HepG2 (cell line): ENCODE measurements around the gene LSM12. TPM values are rescaled to one million over a fixed set of nuclear protein-coding genes. Genes with fewer than 3 reads are reported as not detected.
A peak's percentile ranks its signal among the peaks of the same experiment; 100 is the strongest.

ENCODE experiments used
- DNMT1 ChIP-seq: sonication (generic); formaldehyde crosslinking; IDR thresholded peaks from 2 replicates; pipeline ENCODE4 v1.5.1; 2020; ENCODE audit warnings: mild to moderate bottlenecking, missing genetic modification reagents
- KDM2A ChIP-seq: sonication (generic); formaldehyde crosslinking; IDR thresholded peaks from 2 replicates; pipeline ENCODE4 v1.4.0; 2020; ENCODE audit warnings: low read depth, missing genetic modification reagents, borderline replicate concordance
- KDM5B ChIP-seq: sonication (generic); formaldehyde crosslinking; IDR thresholded peaks from 2 replicates; pipeline ENCODE4 v1.4.0; 2020; ENCODE audit warnings: missing genetic modification reagents, mild to moderate bottlenecking, borderline replicate concordance
- MXI1 ChIP-seq: IDR thresholded peaks from 3 replicates; pipeline ENCODE4 v1.6.1; 2012; ENCODE audit warnings: low read depth, low read length, inconsistent platforms, borderline replicate concordance
- PHF5A ChIP-seq: IDR thresholded peaks from one replicate; pipeline ENCODE4 v1.6.1; 2018; ENCODE audit warnings: low read depth, missing genetic modification reagents; ENCODE audit not compliant: unreplicated experiment
- SP2 ChIP-seq: sonication (generic); formaldehyde crosslinking; IDR thresholded peaks from 2 replicates; pipeline ENCODE4 v1.5.1; 2020; ENCODE audit warnings: mild to moderate bottlenecking, missing genetic modification reagents
- SSRP1 ChIP-seq: IDR thresholded peaks from 2 replicates; pipeline ENCODE4 v1.6.1; 2016; ENCODE audit warnings: control low read depth
- TBP ChIP-seq: sonication (generic); formaldehyde crosslinking; IDR thresholded peaks from 2 replicates; pipeline ENCODE4 v1.5.0; 2020; ENCODE audit warnings: missing genetic modification reagents
- ZFAT ChIP-seq: sonication (generic); formaldehyde crosslinking; conservative IDR thresholded peaks from 2 replicates; pipeline ENCODE4 v1.8.1; 2023; ENCODE audit warnings: missing genetic modification reagents, inconsistent platforms
- ZFP37 ChIP-seq: sonication (generic); formaldehyde crosslinking; IDR thresholded peaks from 2 replicates; pipeline ENCODE4 v1.4.0; 2020; ENCODE audit warnings: missing genetic modification reagents, borderline replicate concordance
- ZNF337 ChIP-seq: sonication (generic); formaldehyde crosslinking; IDR thresholded peaks from 2 replicates; pipeline ENCODE4 v1.5.1; 2020; ENCODE audit warnings: missing genetic modification reagents, low read depth, mild to moderate bottlenecking, borderline replicate concordance
- ZSCAN22 ChIP-seq: sonication (generic); formaldehyde crosslinking; IDR thresholded peaks from 2 replicates; pipeline ENCODE4 v1.4.0; 2020; ENCODE audit warnings: mild to moderate bottlenecking, missing genetic modification reagents
- polyA plus RNA-seq, 8 experiments: library from polyadenylated mRNA; depleted of rRNA in 3 of 8; stranded (reverse) in 7 of 8; unstranded in 1 of 8; fragments of >200 nt; fragmentation: Illumina TruSeq in 4 of 8; extraction: Trizol in 4 of 8; gene quantifications; 2 replicates each; pipeline versions ENCODE4 v1.2.1 to v1.2.3, GENCODE V29; 2011 to 2016; ENCODE audit warnings: low read depth in 4 of 8, missing spikeins in 1 of 8, mixed read lengths in 1 of 8; ENCODE audit not compliant: insufficient read depth in 1 of 8
- total RNA-seq, 5 experiments: library from RNA; depleted of rRNA; stranded (reverse); fragments of >200 nt; fragmentation: Illumina TruSeq; extraction: Trizol; gene quantifications; 2 replicates each; pipeline ENCODE4 v1.2.3, GENCODE V29; 2016; ENCODE audit warnings: low read depth in 1 of 5
- TF ChIP-seq, protein P1 (sequence below), 2 experiments: fragments of 450-650 bp in 1 of 2; sonication (generic) in 1 of 2; formaldehyde crosslinking in 1 of 2; IDR thresholded peaks; 2 replicates each; pipeline versions ENCODE4 v1.6.1 to v1.8.0; 2016 to 2022; ENCODE audit warnings: antibody characterized with exemption in 1 of 2, mild to moderate bottlenecking in 1 of 2, missing genetic modification reagents in 1 of 2
- TF ChIP-seq, protein P2 (sequence below): sonication (generic); formaldehyde crosslinking; IDR thresholded peaks from 2 replicates; pipeline ENCODE4 v1.4.0; 2020; ENCODE audit warnings: missing genetic modification reagents, borderline replicate concordance

LSM12 gene
- total and polyA plus RNA-seq, 2 of the 13 experiments (the other 11 are each of a cell fraction or from before 2014, with no cell fraction given): 52.8 to 55.7 TPM

DNA sequence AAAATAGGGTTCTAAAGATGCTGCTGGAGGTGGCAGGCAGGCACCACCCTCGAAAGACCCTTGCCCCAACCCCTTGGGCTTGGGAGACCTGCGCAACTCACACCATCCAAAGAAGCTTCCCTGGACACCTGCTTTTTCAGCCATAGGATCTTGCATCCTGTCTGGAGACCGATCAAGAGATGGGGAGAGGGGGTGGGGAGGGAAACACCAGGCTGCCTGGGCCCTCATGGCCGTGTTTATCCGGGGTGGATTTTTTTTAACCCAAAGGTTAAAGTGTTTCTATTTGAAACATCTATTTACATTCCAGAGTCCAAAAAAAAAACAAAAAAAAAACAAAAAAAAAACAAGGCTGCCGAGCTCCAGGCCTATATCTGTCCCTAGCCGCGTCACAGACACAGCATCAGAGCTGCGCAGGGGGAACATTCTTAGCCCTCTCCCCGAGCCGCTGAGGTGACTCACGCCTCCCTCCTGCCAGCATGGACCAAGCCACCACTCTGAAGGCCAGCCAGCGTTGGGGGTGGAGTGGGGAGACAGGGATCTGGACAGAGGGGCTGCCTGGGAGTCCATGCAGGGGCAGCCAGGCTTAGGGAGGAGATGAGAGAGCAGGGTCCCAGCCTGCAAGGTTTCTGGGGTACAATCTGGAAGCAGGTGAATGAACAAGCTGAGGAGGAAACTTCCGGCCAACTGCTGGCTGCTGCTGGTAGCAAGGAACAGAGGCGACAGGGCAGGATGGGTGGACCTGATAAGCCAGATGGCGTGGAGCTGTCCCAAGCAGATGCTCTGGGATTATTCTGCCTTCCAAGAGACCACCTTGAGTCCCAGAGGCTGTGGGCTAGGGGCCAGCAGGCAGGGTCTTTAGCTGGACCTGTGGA is 42.2 kb upstream of the LSM12 start (continued):
- TF ChIP-seq, protein P1, sequence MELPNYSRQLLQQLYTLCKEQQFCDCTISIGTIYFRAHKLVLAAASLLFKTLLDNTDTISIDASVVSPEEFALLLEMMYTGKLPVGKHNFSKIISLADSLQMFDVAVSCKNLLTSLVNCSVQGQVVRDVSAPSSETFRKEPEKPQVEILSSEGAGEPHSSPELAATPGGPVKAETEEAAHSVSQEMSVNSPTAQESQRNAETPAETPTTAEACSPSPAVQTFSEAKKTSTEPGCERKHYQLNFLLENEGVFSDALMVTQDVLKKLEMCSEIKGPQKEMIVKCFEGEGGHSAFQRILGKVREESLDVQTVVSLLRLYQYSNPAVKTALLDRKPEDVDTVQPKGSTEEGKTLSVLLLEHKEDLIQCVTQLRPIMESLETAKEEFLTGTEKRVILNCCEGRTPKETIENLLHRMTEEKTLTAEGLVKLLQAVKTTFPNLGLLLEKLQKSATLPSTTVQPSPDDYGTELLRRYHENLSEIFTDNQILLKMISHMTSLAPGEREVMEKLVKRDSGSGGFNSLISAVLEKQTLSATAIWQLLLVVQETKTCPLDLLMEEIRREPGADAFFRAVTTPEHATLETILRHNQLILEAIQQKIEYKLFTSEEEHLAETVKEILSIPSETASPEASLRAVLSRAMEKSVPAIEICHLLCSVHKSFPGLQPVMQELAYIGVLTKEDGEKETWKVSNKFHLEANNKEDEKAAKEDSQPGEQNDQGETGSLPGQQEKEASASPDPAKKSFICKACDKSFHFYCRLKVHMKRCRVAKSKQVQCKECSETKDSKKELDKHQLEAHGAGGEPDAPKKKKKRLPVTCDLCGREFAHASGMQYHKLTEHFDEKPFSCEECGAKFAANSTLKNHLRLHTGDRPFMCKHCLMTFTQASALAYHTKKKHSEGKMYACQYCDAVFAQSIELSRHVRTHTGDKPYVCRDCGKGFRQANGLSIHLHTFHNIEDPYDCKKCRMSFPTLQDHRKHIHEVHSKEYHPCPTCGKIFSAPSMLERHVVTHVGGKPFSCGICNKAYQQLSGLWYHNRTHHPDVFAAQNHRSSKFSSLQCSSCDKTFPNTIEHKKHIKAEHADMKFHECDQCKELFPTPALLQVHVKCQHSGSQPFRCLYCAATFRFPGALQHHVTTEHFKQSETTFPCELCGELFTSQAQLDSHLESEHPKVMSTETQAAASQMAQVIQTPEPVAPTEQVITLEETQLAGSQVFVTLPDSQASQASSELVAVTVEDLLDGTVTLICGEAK (IDR thresholded peaks at IDR 0.05): no peak
- TF ChIP-seq, protein P1 (CRISPR knock-in tag; IDR thresholded peaks at IDR 0.05): peak; percentile 74; the same call in 1 of the 2 replicates
- TF ChIP-seq KDM2A: peak; percentile 71
- TF ChIP-seq, protein P2, sequence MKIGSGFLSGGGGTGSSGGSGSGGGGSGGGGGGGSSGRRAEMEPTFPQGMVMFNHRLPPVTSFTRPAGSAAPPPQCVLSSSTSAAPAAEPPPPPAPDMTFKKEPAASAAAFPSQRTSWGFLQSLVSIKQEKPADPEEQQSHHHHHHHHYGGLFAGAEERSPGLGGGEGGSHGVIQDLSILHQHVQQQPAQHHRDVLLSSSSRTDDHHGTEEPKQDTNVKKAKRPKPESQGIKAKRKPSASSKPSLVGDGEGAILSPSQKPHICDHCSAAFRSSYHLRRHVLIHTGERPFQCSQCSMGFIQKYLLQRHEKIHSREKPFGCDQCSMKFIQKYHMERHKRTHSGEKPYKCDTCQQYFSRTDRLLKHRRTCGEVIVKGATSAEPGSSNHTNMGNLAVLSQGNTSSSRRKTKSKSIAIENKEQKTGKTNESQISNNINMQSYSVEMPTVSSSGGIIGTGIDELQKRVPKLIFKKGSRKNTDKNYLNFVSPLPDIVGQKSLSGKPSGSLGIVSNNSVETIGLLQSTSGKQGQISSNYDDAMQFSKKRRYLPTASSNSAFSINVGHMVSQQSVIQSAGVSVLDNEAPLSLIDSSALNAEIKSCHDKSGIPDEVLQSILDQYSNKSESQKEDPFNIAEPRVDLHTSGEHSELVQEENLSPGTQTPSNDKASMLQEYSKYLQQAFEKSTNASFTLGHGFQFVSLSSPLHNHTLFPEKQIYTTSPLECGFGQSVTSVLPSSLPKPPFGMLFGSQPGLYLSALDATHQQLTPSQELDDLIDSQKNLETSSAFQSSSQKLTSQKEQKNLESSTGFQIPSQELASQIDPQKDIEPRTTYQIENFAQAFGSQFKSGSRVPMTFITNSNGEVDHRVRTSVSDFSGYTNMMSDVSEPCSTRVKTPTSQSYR (CRISPR knock-in tag): peak; percentile 87
- TF ChIP-seq KDM5B (CRISPR knock-in tag): peak; percentile 61
- TF ChIP-seq TBP (CRISPR knock-in tag): no peak
- TF ChIP-seq SSRP1 (CRISPR knock-in tag): no peak
- 0 out of 2 replicates have a peak, but pooled peaks have one; percentile 70 for TF ChIP-seq ZSCAN22 (CRISPR knock-in tag)
- peak; percentile 88; the same call in 1 of the 3 replicates for TF ChIP-seq MXI1
- no peak for TF ChIP-seq SP2 (CRISPR knock-in tag)
- no peak for TF ChIP-seq ZFAT (CRISPR knock-in tag)
- no peak for TF ChIP-seq ZNF337 (CRISPR knock-in tag)
- TF ChIP-seq DNMT1 (CRISPR knock-in tag): no peak
- peak; percentile 93 for TF ChIP-seq PHF5A (CRISPR knock-in tag)
- no peak for TF ChIP-seq ZFP37 (CRISPR knock-in tag)
